Neural cell (in vitro differentiated cells): ENCODE measurements around the gene N4BP2.

Source experiments
- MXI1 ChIP-seq: fragments of 450-650 bp; conservative IDR thresholded peaks from 2 replicates; pipeline ENCODE4 v1.6.1; 2014; ENCODE audit warnings: antibody characterized with exemption, mild to moderate bottlenecking; ENCODE audit not compliant: poor library complexity, severe bottlenecking
- TF ChIP-seq, protein P1 (sequence below): fragments of 450-650 bp; IDR thresholded peaks from 2 replicates; pipeline ENCODE4 v1.5.1; 2014; ENCODE audit warnings: antibody characterized with exemption, mild to moderate bottlenecking, moderate library complexity; ENCODE audit not compliant: poor library complexity, severe bottlenecking
- TF ChIP-seq, protein P2 (sequence below): IDR thresholded peaks from 2 replicates; pipeline ENCODE4 v1.6.1; 2012; ENCODE audit warnings: borderline replicate concordance

DNA sequence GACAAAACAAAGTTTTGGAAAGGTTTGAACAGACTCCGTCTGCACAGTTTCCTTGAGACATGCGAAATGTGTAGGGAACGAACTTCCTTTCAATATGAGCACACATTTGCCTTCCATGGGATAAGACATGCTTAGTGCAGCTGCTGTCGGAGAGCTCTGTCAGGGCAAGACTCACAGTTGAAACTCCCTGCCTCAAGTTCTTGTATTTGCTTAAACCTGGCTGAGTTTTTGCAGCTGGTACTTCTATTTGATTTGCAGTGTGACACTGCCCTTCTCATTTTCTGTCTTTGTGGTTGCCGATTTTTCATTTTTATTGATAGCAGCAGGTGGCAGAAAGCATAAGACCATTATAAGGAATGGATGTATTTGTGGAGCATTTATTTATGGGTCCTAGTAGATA, 122.0 kb downstream of the N4BP2 start:
- TF ChIP-seq, protein P1, sequence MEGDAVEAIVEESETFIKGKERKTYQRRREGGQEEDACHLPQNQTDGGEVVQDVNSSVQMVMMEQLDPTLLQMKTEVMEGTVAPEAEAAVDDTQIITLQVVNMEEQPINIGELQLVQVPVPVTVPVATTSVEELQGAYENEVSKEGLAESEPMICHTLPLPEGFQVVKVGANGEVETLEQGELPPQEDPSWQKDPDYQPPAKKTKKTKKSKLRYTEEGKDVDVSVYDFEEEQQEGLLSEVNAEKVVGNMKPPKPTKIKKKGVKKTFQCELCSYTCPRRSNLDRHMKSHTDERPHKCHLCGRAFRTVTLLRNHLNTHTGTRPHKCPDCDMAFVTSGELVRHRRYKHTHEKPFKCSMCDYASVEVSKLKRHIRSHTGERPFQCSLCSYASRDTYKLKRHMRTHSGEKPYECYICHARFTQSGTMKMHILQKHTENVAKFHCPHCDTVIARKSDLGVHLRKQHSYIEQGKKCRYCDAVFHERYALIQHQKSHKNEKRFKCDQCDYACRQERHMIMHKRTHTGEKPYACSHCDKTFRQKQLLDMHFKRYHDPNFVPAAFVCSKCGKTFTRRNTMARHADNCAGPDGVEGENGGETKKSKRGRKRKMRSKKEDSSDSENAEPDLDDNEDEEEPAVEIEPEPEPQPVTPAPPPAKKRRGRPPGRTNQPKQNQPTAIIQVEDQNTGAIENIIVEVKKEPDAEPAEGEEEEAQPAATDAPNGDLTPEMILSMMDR, result no peak
- no peak for TF ChIP-seq MXI1
- TF ChIP-seq, protein P2, sequence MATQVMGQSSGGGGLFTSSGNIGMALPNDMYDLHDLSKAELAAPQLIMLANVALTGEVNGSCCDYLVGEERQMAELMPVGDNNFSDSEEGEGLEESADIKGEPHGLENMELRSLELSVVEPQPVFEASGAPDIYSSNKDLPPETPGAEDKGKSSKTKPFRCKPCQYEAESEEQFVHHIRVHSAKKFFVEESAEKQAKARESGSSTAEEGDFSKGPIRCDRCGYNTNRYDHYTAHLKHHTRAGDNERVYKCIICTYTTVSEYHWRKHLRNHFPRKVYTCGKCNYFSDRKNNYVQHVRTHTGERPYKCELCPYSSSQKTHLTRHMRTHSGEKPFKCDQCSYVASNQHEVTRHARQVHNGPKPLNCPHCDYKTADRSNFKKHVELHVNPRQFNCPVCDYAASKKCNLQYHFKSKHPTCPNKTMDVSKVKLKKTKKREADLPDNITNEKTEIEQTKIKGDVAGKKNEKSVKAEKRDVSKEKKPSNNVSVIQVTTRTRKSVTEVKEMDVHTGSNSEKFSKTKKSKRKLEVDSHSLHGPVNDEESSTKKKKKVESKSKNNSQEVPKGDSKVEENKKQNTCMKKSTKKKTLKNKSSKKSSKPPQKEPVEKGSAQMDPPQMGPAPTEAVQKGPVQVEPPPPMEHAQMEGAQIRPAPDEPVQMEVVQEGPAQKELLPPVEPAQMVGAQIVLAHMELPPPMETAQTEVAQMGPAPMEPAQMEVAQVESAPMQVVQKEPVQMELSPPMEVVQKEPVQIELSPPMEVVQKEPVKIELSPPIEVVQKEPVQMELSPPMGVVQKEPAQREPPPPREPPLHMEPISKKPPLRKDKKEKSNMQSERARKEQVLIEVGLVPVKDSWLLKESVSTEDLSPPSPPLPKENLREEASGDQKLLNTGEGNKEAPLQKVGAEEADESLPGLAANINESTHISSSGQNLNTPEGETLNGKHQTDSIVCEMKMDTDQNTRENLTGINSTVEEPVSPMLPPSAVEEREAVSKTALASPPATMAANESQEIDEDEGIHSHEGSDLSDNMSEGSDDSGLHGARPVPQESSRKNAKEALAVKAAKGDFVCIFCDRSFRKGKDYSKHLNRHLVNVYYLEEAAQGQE, result no peak
